Immature natural killer cell (primary cell): Measurements from ENCODE around the gene PPM1H. TPM values are rescaled to one million over a fixed set of nuclear protein-coding genes. Genes with fewer than 3 reads are reported as not detected.
"Not testable (repeated sequence)": the region's sequence is repeated elsewhere in the genome, so short reads cannot be mapped to it uniquely, and the experiment has no call there.

ENCODE experiments used
- DNase-seq, 3 donors: peaks; one replicate each; pipeline ENCODE4 v3.0.0; 2022; ENCODE audit warnings: mixed read lengths in 1 of 3
- H3K27ac Mint-ChIP-seq, 6 donors: one replicate each; pipeline ENCODE4 v1.8.0; 2020; ENCODE audit warnings: mixed read lengths in 6 of 6, mild to moderate bottlenecking in 5 of 6, inconsistent platforms in 4 of 6, moderate library complexity in 3 of 6
- H3K27me3 Mint-ChIP-seq, 3 donors: one replicate each; pipeline ENCODE4 v1.8.0; 2020 to 2021; ENCODE audit warnings: low read depth in 3 of 3, mild to moderate bottlenecking in 3 of 3, mixed read lengths in 3 of 3, moderate library complexity in 3 of 3, inconsistent platforms in 1 of 3
- H3K36me3 Mint-ChIP-seq, 3 donors: one replicate each; pipeline ENCODE4 v1.8.0; 2020; ENCODE audit warnings: mixed read lengths in 3 of 3, inconsistent platforms in 2 of 3, mild to moderate bottlenecking in 2 of 3
- H3K4me1 Mint-ChIP-seq, 2 donors: one replicate each; pipeline ENCODE4 v1.8.0; 2020; ENCODE audit warnings: inconsistent platforms in 2 of 2, mild to moderate bottlenecking in 2 of 2, mixed read lengths in 2 of 2, moderate library complexity in 1 of 2
- H3K4me3 Mint-ChIP-seq, 5 donors: one replicate each; pipeline ENCODE4 v1.8.0; 2020; ENCODE audit warnings: mild to moderate bottlenecking in 5 of 5, mixed read lengths in 5 of 5, inconsistent platforms in 3 of 5, moderate library complexity in 3 of 5
- H3K9me3 Mint-ChIP-seq, 6 donors: one replicate each; pipeline ENCODE4 v1.8.0; 2020; ENCODE audit warnings: mild to moderate bottlenecking in 6 of 6, mixed read lengths in 6 of 6, inconsistent platforms in 4 of 6, moderate library complexity in 3 of 6
- polyA plus RNA-seq, 3 donors: library from polyadenylated mRNA; unstranded; fragments of 300-500 nt; fragmentation: Illumina TruSeq; gene quantifications; one replicate each; pipeline ENCODE4 v1.2.3, GENCODE V29; 2021

Gene PPM1H
- polyA plus RNA-seq, 3 donors from 2014 or later: 0.50 TPM; not detected in 2

DNA sequence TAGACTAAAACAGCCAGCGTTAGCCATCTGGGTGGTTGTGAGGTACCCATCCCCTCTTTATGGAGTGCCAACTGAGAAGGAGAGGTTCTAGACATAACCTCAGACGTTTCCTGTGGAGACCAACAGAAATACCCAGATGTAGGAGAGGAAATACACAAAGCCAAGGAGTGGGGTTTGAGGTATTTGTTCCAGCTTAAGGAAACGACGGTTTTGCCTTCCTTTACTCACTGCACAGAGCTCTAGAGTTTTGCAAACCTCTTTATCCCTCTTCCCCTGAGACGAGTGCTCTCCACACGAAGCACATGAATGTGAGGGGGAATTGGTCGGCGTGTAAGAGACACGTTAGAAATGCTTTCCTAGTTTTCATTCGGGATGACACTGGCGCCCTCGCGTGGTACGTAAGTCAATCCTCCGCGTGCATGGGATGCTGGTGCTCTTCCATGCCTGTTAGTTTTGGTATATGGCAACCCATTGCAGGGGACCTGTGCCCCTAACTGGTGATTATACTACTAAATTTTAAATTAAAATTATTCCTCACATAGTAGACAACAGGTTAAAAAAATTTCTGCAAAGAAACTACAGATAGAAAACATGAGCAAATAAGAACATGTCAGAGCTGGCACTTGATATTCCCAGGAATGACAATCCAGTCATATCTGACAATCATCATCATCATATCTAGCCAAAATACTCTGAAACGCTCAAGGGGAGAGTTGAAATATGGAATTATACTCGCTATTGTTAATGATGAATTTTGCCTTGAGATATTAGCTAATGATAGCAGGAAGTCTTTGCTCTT lies 121.7 kb downstream of the PPM1H start:
- Mint-ChIP-seq H3K4me3 (peak overlapping the region; percentile 3 to 67 (median 22)), H3K27ac (no peak overlapping the region)

DNA sequence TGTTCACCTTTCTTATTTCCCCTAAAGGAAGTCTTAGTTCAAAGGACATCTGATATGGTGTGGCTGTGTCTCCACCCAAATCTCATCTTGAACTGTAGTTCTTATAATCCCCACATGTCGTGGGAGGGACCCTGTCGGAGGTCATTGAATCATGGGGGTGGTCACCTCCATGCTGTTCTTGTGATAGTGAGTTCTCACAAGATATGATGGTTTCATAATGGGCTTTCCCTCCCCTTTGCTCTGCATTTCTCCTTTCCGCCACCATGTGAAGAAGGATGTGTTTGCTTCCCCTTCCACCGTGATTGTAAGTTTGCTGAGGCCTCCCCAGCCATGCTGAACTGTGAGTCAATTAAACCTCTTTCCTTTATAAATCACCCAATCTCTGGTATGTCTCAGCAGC lies 123.5 kb downstream of the PPM1H start:
- H3K4me1 Mint-ChIP-seq: peaks cover 6 to 11% of the 10 kb centered on the region in 2 donors
- H3K36me3 Mint-ChIP-seq, DNase-seq, H3K27me3 Mint-ChIP-seq, H3K4me3 Mint-ChIP-seq, H3K9me3 Mint-ChIP-seq, H3K27ac Mint-ChIP-seq: not testable (repeated sequence)

More for the DNA sequence above, 121.7 kb downstream of the PPM1H start:
- peaks cover 6 to 11% of the 10 kb centered on the region in 2 donors for H3K4me1 Mint-ChIP-seq
- H3K36me3 Mint-ChIP-seq: no peaks in the 10 kb centered on the region
- no peak for DNase-seq
- no peaks in the 10 kb centered on the region for H3K9me3 Mint-ChIP-seq
- peaks cover 0 to 7% (median 1%) of the 10 kb centered on the region in 3 donors for H3K27me3 Mint-ChIP-seq

DNA sequence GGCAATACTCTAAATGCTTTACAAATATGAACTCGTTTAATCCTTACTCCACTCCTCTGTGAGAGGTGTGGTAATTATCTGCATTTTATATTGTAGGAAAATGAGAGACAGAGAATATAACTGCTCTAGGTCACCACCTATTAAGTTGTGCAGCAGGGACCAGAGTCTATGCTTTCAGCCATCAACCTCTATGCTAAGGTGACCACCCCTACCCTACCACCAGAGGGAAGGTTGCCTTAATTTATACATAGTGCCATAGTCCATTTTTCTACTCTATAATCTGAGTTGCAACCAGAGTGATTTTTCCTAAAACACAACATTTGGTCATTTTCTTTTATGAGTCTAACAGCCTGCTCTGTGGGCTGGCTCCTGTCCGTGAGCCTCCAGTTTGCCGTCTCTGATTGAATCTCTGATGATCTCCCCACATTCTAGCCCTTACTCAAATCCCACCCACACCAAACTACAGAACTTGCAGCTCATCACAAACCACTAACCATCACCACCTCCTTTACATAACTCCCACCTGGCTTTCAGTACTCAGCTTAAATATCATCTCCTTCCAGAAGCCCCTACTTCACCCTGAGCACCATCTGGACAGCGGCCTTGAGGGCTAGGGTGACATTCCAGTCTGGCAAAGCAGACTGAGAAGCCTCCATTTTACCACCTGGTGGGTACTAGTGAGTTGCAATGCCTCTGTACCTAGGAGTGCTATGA lies 126.6 kb downstream of the PPM1H start:
- no peak overlapping the region for H3K27ac Mint-ChIP-seq
- H3K4me3 Mint-ChIP-seq: no peak overlapping the region
- no peak for DNase-seq
- H3K36me3 Mint-ChIP-seq: no peaks in the 10 kb centered on the region
- peaks cover 6 to 8% of the 10 kb centered on the region in 2 donors for H3K4me1 Mint-ChIP-seq
- peaks cover 0 to 2% (median 1%) of the 10 kb centered on the region in 3 donors for H3K27me3 Mint-ChIP-seq
- no peaks in the 10 kb centered on the region for H3K9me3 Mint-ChIP-seq

DNA sequence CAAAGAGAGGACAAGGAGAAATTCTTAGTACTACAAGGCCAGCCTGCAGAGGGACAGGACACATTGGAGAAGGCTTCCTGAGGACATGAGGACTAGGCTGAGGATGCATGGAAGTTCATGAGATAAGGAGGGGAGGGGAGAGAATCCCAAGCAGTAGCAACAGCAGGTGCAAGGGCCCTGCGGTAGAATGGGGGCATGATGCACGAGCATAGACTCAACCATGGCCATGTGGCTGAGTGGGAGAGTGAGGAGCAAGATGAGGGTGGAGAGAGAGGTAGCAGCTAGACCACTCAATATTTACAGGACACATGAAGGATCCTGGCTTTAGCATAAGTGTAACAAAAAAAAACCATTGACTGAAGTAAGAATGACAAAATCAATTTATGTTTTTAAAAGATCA lies 128.1 kb downstream of the PPM1H start:
- Mint-ChIP-seq H3K36me3 (no peaks in the 10 kb centered on the region), H3K9me3 (no peaks in the 10 kb centered on the region), H3K27me3 (peaks cover 0 to 3% (median 1%) of the 10 kb centered on the region in 3 donors), H3K4me1 (no peaks in the 10 kb centered on the region), H3K27ac (no peak overlapping the region), H3K4me3 (no peak overlapping the region)
- no peak for DNase-seq

DNA sequence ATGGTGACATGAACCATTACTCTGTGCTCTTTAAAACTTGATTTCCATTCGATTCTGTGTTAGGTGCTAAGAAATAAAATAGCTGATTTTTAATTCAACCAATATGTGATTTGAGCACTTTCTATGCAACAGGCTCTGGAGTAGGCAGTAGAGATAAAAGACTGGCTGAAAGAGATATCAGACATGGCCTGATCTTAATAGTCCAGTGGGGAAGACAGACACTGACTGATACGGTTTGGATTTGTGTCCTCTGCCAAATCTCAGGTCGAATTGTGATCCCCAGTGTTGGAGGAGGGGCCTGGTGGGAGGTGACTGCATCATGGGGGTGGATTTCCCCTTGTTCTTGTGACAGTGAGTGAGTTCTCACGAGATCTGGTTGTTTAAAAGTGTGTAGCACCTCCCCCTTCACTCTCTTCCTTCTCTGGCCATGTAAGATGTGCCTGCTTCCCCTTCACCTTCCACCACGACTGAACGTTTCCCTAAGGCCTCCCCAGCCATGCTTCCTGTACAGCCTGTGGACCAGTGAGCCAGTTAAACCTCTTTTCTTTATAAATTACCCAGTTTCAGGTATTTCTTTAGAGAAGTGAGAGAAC lies 128.6 kb downstream of the PPM1H start:
- no peak overlapping the region for H3K27ac Mint-ChIP-seq
- no peak for DNase-seq

DNA sequence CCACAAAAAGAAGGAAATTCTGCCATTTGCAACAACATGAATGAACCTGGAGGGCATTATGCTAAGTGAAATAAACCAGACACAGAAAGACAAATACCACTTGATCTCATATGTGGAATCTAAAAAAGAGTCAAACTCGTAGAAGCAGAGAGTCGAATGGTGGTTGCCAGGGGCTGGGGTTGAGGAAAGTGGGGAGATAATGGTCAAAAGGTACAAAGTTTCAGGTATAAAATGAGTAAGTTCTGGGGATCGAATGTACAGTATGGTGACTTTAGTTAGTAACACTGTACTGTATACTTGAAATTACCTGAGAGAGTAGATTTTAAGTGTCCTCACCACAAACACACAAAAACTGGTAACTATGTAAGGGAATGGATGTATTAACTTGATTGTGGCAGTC lies 129.4 kb downstream of the PPM1H start:
- H3K27ac Mint-ChIP-seq: no peak overlapping the region
- H3K36me3 Mint-ChIP-seq: no peaks in the 10 kb centered on the region
- H3K4me3 Mint-ChIP-seq: no peak overlapping the region
- peaks cover 0 to 3% (median 0%) of the 10 kb centered on the region in 3 donors for H3K27me3 Mint-ChIP-seq
- DNase-seq: no peak
- H3K9me3 Mint-ChIP-seq: no peaks in the 10 kb centered on the region
- H3K4me1 Mint-ChIP-seq: no peaks in the 10 kb centered on the region

More for the DNA sequence above, 128.6 kb downstream of the PPM1H start:
- Mint-ChIP-seq H3K27me3 (peaks cover 0 to 3% (median 0%) of the 10 kb centered on the region in 3 donors), H3K36me3 (no peaks in the 10 kb centered on the region), H3K4me1 (no peaks in the 10 kb centered on the region), H3K4me3 (no peak overlapping the region), H3K9me3 (no peaks in the 10 kb centered on the region)

DNA sequence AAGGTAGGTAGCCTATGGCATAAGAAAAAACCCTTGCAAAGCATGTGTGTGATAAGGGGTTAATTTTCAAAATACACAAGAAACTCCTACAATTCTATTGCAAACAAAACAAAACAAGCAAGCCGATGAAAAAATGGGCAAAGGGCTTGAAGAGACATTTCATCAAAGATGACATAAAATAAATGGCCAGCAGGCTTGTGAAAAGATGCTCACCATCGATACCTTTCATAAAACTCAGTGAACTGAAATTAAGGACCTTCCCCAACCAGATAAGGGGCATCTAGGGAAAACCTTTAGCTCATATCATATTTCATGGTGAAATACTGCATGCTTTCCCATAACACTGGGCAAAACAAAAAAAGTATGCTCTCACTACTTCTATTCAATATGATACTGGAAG lies 131.2 kb downstream of the PPM1H start:
- Mint-ChIP-seq H3K27me3 (peaks cover 0 to 5% (median 0%) of the 10 kb centered on the region in 3 donors), H3K9me3 (no peaks in the 10 kb centered on the region), H3K4me3 (no peak overlapping the region), H3K27ac (no peak overlapping the region), H3K4me1 (no peaks in the 10 kb centered on the region), H3K36me3 (no peaks in the 10 kb centered on the region)
- DNase-seq: no peak

DNA sequence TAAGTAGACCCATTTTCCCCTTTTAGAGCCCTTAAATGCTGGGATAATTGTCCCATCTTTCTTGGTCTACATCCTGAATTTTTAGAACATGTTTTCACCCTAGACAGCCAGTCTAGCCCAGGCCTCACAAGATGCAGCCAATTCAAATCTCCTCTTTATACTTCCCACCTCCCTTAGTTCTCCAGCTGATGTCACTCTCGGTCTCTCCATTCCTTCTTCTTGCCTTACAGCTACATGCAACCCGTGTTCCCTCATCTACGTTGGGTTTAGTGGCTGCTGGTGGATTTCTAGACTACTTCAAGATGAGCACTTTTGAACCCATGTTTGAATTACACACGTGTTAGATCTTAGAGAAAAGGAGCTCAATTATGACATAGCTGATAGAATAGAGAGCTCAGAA lies 132.0 kb downstream of the PPM1H start:
- no peaks in the 10 kb centered on the region for H3K9me3 Mint-ChIP-seq
- H3K36me3 Mint-ChIP-seq: no peaks in the 10 kb centered on the region
- no peak for DNase-seq
- no peaks in the 10 kb centered on the region for H3K4me1 Mint-ChIP-seq
- H3K4me3 Mint-ChIP-seq: no peak overlapping the region
- H3K27me3 Mint-ChIP-seq: peaks cover 0 to 7% (median 0%) of the 10 kb centered on the region in 3 donors
- no peak overlapping the region for H3K27ac Mint-ChIP-seq

DNA sequence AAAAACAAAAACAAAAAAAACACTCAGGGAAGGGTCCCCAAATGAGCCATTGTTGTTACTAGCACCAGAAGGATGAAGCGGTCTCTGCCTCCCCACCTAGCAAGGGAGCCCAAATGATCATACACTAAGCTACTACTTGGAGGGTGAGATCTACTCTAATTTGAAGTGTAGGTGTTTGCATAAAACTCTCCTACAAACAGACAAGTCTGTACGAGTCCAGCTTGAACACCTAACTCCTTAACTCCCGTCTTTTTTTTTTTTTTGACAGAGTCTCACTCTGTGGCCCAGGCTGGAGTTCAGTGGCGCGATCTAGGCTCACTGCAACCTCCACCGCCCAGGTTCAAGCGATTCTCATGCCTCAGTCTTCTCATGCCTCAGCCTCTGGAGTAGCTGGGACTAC lies 132.6 kb downstream of the PPM1H start:
- Mint-ChIP-seq H3K4me3 (no peak overlapping the region), H3K9me3 (no peaks in the 10 kb centered on the region), H3K27me3 (peaks cover 0 to 7% (median 0%) of the 10 kb centered on the region in 3 donors), H3K36me3 (no peaks in the 10 kb centered on the region), H3K4me1 (no peaks in the 10 kb centered on the region), H3K27ac (no peak overlapping the region)
- no peak for DNase-seq

DNA sequence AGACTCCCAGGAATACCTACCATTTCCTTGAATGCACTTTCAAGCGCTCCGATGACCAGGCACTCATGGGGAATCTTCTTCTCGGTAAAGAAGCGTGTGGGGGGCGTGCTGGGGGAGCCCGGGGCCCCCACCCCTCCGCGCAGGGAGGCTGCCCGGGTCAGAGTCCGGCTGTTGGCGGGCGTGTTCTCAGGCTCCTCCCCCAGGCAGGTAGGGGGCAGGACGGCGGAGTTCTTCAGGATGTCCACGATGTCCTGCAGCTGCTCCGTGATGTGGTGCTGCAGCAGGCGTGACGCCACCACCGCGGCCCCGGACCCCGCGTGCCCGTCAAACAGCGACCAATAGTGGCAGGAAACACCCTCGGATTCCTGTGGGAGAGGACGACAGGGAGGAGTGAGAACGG lies 133.2 kb downstream of the PPM1H start:
- DNase-seq: no peak
- H3K9me3 Mint-ChIP-seq: no peaks in the 10 kb centered on the region
- H3K4me1 Mint-ChIP-seq: no peaks in the 10 kb centered on the region
- no peak overlapping the region for H3K27ac Mint-ChIP-seq
- no peaks in the 10 kb centered on the region for H3K36me3 Mint-ChIP-seq
- no peak overlapping the region for H3K4me3 Mint-ChIP-seq
- H3K27me3 Mint-ChIP-seq: peaks cover 0 to 7% (median 0%) of the 10 kb centered on the region in 3 donors

DNA sequence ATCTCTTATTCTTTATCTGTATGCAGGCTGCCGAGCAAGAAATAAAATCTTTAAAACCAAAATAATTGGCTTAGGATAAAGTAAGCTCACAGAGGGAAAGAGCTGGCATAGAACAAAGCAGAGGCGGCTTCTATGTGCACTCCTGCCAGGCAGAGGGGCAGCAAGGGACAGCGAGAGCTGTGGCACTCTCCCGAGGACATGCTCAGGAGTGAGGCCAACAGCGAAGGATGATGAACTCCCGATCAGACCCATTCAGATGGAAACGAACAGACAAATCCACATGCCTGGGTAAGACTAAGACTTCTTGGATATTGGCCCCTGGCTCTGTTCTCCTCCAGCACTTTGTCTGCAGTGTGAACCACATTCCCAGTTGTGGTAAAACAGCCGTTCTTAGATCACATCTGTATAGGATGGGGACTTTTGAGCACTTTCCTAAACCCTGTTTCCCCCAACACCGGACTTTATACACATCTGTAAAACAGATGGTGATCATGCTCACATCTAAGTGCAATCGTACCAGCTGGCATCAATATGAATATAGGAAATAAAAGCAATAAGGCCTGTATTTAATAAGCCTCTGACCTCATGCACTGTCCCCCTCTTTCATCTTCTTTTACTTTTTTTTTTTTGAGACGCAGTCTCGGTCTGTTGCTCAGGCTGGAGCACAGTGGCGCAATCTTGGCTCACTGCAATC lies 134.1 kb downstream of the PPM1H start:
- Mint-ChIP-seq H3K27me3 (peaks cover 0 to 7% (median 0%) of the 10 kb centered on the region in 3 donors), H3K4me1 (no peaks in the 10 kb centered on the region), H3K4me3 (no peak overlapping the region), H3K9me3 (no peaks in the 10 kb centered on the region), H3K27ac (no peak overlapping the region), H3K36me3 (no peaks in the 10 kb centered on the region)
- no peak for DNase-seq

DNA sequence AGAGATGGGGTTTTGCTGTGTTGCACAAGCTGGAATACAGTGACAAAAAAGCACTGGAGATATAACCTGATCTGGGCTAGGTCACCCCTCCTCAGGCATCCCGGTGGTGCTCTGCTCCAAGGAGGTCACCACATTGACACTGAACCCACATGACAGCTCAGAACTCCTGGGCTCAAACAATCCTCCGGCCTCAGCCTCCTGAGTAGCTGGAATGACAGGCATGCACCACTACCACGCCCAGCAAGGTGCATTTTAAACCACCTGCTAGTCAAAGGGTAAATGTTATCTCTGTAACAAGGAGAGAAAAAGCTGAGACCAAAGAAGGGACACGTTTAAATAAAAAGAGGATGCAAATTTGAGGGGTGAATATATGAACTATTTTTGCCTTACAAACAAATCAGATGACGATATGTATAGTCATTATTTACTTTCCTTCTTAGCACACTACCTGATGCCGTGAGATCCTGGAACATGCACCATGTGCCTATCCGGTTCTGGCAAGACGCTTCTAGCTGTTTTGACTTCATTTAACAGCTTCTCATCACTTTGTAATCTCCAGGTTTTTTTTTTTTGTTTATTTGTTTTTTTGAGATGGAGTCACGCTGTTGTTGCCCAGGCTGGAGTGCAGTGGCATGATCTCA lies 135.1 kb downstream of the PPM1H start:
- peaks cover 0 to 7% (median 0%) of the 10 kb centered on the region in 3 donors for H3K27me3 Mint-ChIP-seq
- H3K27ac Mint-ChIP-seq: no peak overlapping the region
- H3K4me1 Mint-ChIP-seq: no peaks in the 10 kb centered on the region
- H3K36me3 Mint-ChIP-seq: no peaks in the 10 kb centered on the region
- H3K4me3 Mint-ChIP-seq: no peak overlapping the region
- no peak for DNase-seq
- no peaks in the 10 kb centered on the region for H3K9me3 Mint-ChIP-seq

DNA sequence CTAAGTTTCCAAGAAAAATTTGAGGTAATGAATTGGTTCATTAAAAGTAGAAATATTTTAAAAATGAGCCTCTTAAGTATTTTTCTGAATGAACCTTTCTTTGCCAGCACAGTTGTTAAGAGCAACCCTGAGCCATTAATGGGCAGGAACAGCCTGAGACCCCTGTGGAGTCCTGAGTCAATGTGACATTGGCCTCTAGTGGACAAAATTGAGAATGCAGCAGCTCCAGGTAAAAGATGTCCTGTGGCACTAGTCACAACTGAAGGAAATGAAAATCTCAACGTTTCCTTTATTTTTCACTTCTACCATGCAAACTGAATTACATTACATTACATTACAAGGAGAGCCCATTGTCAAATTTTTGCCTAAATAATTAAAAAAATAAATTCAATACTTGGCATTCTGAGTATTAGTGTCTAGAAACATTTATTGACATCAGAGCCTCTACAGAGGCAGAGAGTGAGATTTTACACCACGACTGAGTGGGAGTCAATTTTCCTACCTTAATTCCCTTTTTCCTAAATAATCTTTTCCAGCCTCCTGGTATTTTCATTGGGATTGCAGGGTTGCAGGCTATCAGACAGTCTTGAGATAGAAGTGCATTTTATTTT lies 135.7 kb downstream of the PPM1H start:
- H3K4me1 Mint-ChIP-seq: no peaks in the 10 kb centered on the region
- no peaks in the 10 kb centered on the region for H3K9me3 Mint-ChIP-seq
- H3K27ac Mint-ChIP-seq: no peak overlapping the region
- H3K27me3 Mint-ChIP-seq: peaks cover 0 to 7% (median 0%) of the 10 kb centered on the region in 3 donors
- peak; percentile 18 to 39 (median 22) for DNase-seq
- no peaks in the 10 kb centered on the region for H3K36me3 Mint-ChIP-seq
- H3K4me3 Mint-ChIP-seq: no peak overlapping the region
